CD14-positive monocyte (primary cell): ENCODE data around the gene PIAS1. TPM values are rescaled to one million over a fixed set of nuclear protein-coding genes. Genes with fewer than 3 reads are reported as not detected.

Experiments
- DNase-seq, 3 donors: peaks; one replicate each; pipeline ENCODE4 v3.0.0-alpha.2; 2011 to 2022
- H2AFZ ChIP-seq: 2 replicates; pipeline ENCODE4 v1.6.0; 2012; ENCODE audit warnings: mild to moderate bottlenecking, low read depth, low read length, inconsistent platforms; ENCODE audit not compliant: insufficient read depth, poor library complexity, severe bottlenecking
- H3K27ac ChIP-seq, 2 donors: 1 replicate in 1 of 2; 2 replicates in 1 of 2; pipeline ENCODE4 v1.5.1; 2012 to 2013; ENCODE audit warnings: low read length in 2 of 2, control low read depth in 1 of 2, inconsistent platforms in 1 of 2, low read depth in 1 of 2, mild to moderate bottlenecking in 1 of 2
- H3K27me3 ChIP-seq, 2 donors: one replicate each; pipeline versions ENCODE4 v1.6.0 to v1.6.1; 2011 to 2013; ENCODE audit warnings: low read length in 2 of 2; ENCODE audit not compliant: control insufficient read depth in 2 of 2, insufficient read depth in 2 of 2
- H3K36me3 ChIP-seq, 2 donors: replicated peaks in 1 of 2; 1 replicate in 1 of 2; 2 replicates in 1 of 2; pipeline versions ENCODE4 v1.5.1 to v1.6.1; 2012 to 2013; ENCODE audit warnings: low read length in 2 of 2, control low read depth in 1 of 2, inconsistent platforms in 1 of 2, mild to moderate bottlenecking in 1 of 2; ENCODE audit not compliant: insufficient read depth in 2 of 2, control insufficient read depth in 1 of 2
- H3K4me1 ChIP-seq, 2 donors: 1 replicate in 1 of 2; 2 replicates in 1 of 2; pipeline versions ENCODE4 v1.5.1 to v1.6.1; 2012 to 2013; ENCODE audit warnings: low read length in 2 of 2, control low read depth in 1 of 2, inconsistent platforms in 1 of 2, mild to moderate bottlenecking in 1 of 2, moderate library complexity in 1 of 2; ENCODE audit not compliant: insufficient read depth in 2 of 2, control insufficient read depth in 1 of 2
- H3K4me2 ChIP-seq: replicated peaks from 2 replicates; pipeline ENCODE3; 2012; ENCODE audit warnings: low read length, moderate library complexity, mild to moderate bottlenecking; ENCODE audit not compliant: poor library complexity, severe bottlenecking; ENCODE audit errors: extremely low read depth
- H3K4me3 ChIP-seq, 3 experiments: fragments of 200-600 bp in 1 of 3; sonication (generic) in 1 of 3; replicated peaks in 1 of 3; 1 replicate in 2 of 3; 2 replicates in 1 of 3; pipeline ENCODE4 v1.5.1; 2011 to 2013; ENCODE audit warnings: low read length in 3 of 3, mild to moderate bottlenecking in 3 of 3, control low read depth in 2 of 3, low read depth in 2 of 3, inconsistent platforms in 1 of 3, moderate library complexity in 1 of 3
- H3K79me2 ChIP-seq: 2 replicates; pipeline ENCODE4 v1.6.0; 2012; ENCODE audit warnings: mild to moderate bottlenecking, control low read depth, inconsistent platforms, low read length, moderate library complexity; ENCODE audit not compliant: insufficient read depth
- H3K9ac ChIP-seq: 2 replicates; pipeline ENCODE4 v1.6.0; 2017; ENCODE audit warnings: low read length, mild to moderate bottlenecking; ENCODE audit not compliant: insufficient read depth, poor library complexity, severe bottlenecking
- H3K9me3 ChIP-seq, 2 donors: replicated peaks in 1 of 2; 1 replicate in 1 of 2; 2 replicates in 1 of 2; pipeline versions ENCODE4 v1.5.1 to v1.6.1; 2012 to 2013; ENCODE audit warnings: low read length in 2 of 2, control low read depth in 1 of 2; ENCODE audit not compliant: control insufficient read depth in 1 of 2, insufficient read depth in 1 of 2
- H4K20me1 ChIP-seq: 2 replicates; pipeline ENCODE4 v1.6.0; 2012; ENCODE audit warnings: mild to moderate bottlenecking, low read length, control low read depth, moderate library complexity; ENCODE audit not compliant: insufficient read depth
- H3K27ac Mint-ChIP-seq, 7 donors: one replicate each; pipeline ENCODE4 v1.8.0; 2020; ENCODE audit warnings: mild to moderate bottlenecking in 7 of 7, mixed read lengths in 7 of 7, moderate library complexity in 6 of 7, inconsistent platforms in 2 of 7
- H3K27me3 Mint-ChIP-seq, 3 donors: one replicate each; pipeline ENCODE4 v1.8.0; 2021 to 2022; ENCODE audit warnings: low read depth in 3 of 3, mild to moderate bottlenecking in 3 of 3, mixed read lengths in 3 of 3, moderate library complexity in 3 of 3, inconsistent platforms in 1 of 3
- H3K36me3 Mint-ChIP-seq, 2 donors: one replicate each; pipeline ENCODE4 v1.8.0; 2020; ENCODE audit warnings: mixed read lengths in 2 of 2, inconsistent platforms in 1 of 2, mild to moderate bottlenecking in 1 of 2
- H3K4me1 Mint-ChIP-seq: one replicate; pipeline ENCODE4 v1.8.0; 2020; ENCODE audit warnings: mild to moderate bottlenecking, mixed read lengths
- H3K4me3 Mint-ChIP-seq, 2 donors: one replicate each; pipeline ENCODE4 v1.8.0; 2020; ENCODE audit warnings: mild to moderate bottlenecking in 2 of 2, mixed read lengths in 2 of 2, moderate library complexity in 1 of 2
- H3K9me3 Mint-ChIP-seq, 7 donors: one replicate each; pipeline ENCODE4 v1.8.0; 2020 to 2022; ENCODE audit warnings: mixed read lengths in 7 of 7, mild to moderate bottlenecking in 6 of 7, moderate library complexity in 6 of 7, inconsistent platforms in 2 of 7
- WGBS: methylation state at CpG from one replicate; pipeline ENCODE4 v1.1.5; 2013; ENCODE audit warnings: missing lambda C conversion rate; ENCODE audit not compliant: insufficient coverage; 5-methylcytosine and 5-hydroxymethylcytosine counted together
- intact Hi-C, 2 donors: fragments of 100-400 bp; cut with micrococcal nuclease; formaldehyde crosslinking; loops; one replicate each; pipeline versions ENCODE4 v1.15.0 to v1.15.1; 2023
- polyA plus RNA-seq, 3 donors: library from polyadenylated mRNA; depleted of rRNA in 1 of 3; unstranded in 2 of 3; stranded (reverse) in 1 of 3; fragments of 300-500 nt in 2 of 3; fragments of >200 nt in 1 of 3; fragmentation: Illumina TruSeq in 2 of 3; gene quantifications; 1 replicate in 2 of 3; 2 replicates in 1 of 3; pipeline ENCODE4 v1.2.3, GENCODE V29; 2012 to 2021
- TF ChIP-seq, protein P1 (sequence below): fragments of 200-600 bp; IDR thresholded peaks from one replicate; pipeline ENCODE4 v1.8.0; 2022; ENCODE audit warnings: antibody characterized with exemption, mild to moderate bottlenecking

Gene PIAS1
- polyA plus RNA-seq, 3 donors: 47.3 to 109 (median 89.8) TPM

DNA sequence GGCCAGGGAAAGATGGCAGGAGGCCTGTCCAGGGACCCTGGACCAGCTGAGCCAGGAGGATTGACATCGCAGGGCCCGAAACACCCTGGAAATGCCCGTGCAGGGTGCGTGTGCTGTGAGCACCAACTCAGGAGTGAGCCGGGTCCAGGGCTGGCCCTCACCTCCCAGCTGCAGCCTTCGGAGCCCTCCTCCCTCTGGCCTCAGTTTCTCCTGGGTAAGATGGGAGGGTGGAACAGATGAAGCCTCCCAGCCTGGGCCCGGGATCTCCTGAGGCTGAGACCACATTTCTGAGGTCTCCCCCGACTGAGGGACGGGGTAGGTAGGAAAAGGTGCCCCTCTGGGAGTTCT, 156.3 kb downstream of the PIAS1 start:
- Histone ChIP-seq H3K27ac (no peak overlapping the region), H3K4me2 (peak overlapping the region; percentile 36), H3K9ac (no peak overlapping the region), H3K27me3 (no peaks in the 10 kb centered on the region), H4K20me1 (peaks cover 14% of the 10 kb centered on the region), H3K4me1 (peaks cover 60 to 70% of the 10 kb centered on the region in 2 donors), H3K4me3 (no peak overlapping the region), H3K9me3 (no peaks in the 10 kb centered on the region), H3K79me2 (peaks cover 40% of the 10 kb centered on the region), H2AFZ (no peak overlapping the region), H3K36me3 (peaks cover 0 to 11% of the 10 kb centered on the region in 2 donors)
- Mint-ChIP-seq H3K4me1 (peaks cover 66% of the 10 kb centered on the region), H3K36me3 (peaks cover 3 to 33% of the 10 kb centered on the region in 2 donors), H3K4me3 (no peak overlapping the region), H3K27me3 (peaks cover 0 to 2% (median 0%) of the 10 kb centered on the region in 3 donors), H3K27ac (peak overlapping the region in 2 of 7 donors; percentile 8 to 54), H3K9me3 (no peaks in the 10 kb centered on the region)
- TF ChIP-seq, protein P1, sequence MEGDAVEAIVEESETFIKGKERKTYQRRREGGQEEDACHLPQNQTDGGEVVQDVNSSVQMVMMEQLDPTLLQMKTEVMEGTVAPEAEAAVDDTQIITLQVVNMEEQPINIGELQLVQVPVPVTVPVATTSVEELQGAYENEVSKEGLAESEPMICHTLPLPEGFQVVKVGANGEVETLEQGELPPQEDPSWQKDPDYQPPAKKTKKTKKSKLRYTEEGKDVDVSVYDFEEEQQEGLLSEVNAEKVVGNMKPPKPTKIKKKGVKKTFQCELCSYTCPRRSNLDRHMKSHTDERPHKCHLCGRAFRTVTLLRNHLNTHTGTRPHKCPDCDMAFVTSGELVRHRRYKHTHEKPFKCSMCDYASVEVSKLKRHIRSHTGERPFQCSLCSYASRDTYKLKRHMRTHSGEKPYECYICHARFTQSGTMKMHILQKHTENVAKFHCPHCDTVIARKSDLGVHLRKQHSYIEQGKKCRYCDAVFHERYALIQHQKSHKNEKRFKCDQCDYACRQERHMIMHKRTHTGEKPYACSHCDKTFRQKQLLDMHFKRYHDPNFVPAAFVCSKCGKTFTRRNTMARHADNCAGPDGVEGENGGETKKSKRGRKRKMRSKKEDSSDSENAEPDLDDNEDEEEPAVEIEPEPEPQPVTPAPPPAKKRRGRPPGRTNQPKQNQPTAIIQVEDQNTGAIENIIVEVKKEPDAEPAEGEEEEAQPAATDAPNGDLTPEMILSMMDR: no peak
- no peak for DNase-seq
- WGBS: 83% methylated on average over 6 of the region's 9 CpGs
- intact Hi-C loops: no loop called here

- Histone ChIP-seq H3K9me3 (no peaks in the 10 kb centered on the region), H3K36me3 (peaks cover 0 to 11% of the 10 kb centered on the region in 2 donors), H3K9ac (no peak overlapping the region), H3K4me2 (peak overlapping the region; percentile 36), H3K4me3 (no peak overlapping the region), H3K79me2 (peaks cover 35% of the 10 kb centered on the region), H3K27ac (no peak overlapping the region), H3K27me3 (no peaks in the 10 kb centered on the region), H3K4me1 (peaks cover 56 to 67% of the 10 kb centered on the region in 2 donors), H4K20me1 (peaks cover 14% of the 10 kb centered on the region), H2AFZ (no peak overlapping the region)
- Mint-ChIP-seq H3K9me3 (no peaks in the 10 kb centered on the region), H3K27me3 (peaks cover 0 to 2% (median 0%) of the 10 kb centered on the region in 3 donors), H3K4me1 (peaks cover 63% of the 10 kb centered on the region), H3K27ac (peak overlapping the region in 2 of 7 donors; percentile 25 to 46), H3K4me3 (no peak overlapping the region), H3K36me3 (peaks cover 3 to 34% of the 10 kb centered on the region in 2 donors)
- intact Hi-C loops: no loop called here
- WGBS: 65% methylated on average over 15 of the region's 23 CpGs
- TF ChIP-seq, protein P1: peak; percentile 97
- peak in 2 of 3 donors; percentile 47 to 52 for DNase-seq
These were observed 156.9 kb downstream of the PIAS1 start for GRCh38 chr15:68210821-68211655.
